ENCODE measurements around the gene VWF. TPM values are rescaled to one million over a fixed set of nuclear protein-coding genes. Genes with fewer than 3 reads are reported as not detected.

The VWF gene
- total RNA-seq, 1 experiment from 2014 or later, result not detected

DNA sequence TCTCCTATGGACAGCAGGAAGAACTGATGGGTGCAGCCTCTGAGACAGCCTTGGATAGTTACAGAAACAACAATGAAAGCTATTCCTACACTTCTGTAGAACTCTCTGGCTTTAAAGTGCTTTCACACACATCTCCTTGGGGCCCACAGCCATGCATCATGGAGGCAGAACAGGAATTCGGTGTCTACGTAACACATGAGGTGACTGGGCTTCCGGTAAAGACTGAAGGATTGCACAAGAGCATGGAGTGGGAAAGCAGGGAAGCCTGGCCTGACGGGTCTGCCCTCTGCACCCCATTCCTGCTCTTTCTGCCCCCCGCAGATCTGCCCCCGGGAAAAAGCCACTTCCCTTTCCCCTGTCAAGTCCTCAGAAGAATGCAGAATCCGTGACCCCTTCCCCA lies 82.6 kb downstream of the VWF start:
- no peaks in the 10 kb centered on the region for H3F3A ChIP-seq (ENCODE audit: low read length, unreplicated experiment)
- no peaks in the 10 kb centered on the region for H3K9me2 ChIP-seq (replicated peaks; ENCODE audit: low read length)
- no peaks in the 10 kb centered on the region for H4K20me1 ChIP-seq (ENCODE audit: low read length)
- no peak for DNase-seq
- intact Hi-C loops (cut with micrococcal nuclease), result no loop called here
- no peak overlapping the region for H3K9ac ChIP-seq (ENCODE audit: low read length)
- no peak overlapping the region for H3K4me2 ChIP-seq (ENCODE audit: low read length)
- no peaks in the 10 kb centered on the region for H3K9me3 ChIP-seq (ENCODE audit: low read length)
- POLR2A ChIA-PET (ENCODE audit: unreplicated experiment), result no interaction called here
- H2AFZ ChIP-seq (ENCODE audit: low read length), result no peak overlapping the region
- no peak overlapping the region for H3K4me3 ChIP-seq (ENCODE audit: low read length)
- TF ChIP-seq EZH2phosphoT487 (IDR thresholded peaks at IDR 0.05; ENCODE audit: borderline replicate concordance, low read length) (no peak), CTCF (conservative IDR thresholded peaks at IDR 0.05; ENCODE audit: low read depth, low read length) (no peak), EZH2 (IDR thresholded peaks at IDR 0.05; ENCODE audit: low read length, unreplicated experiment) (no peak)
- H3K36me3 ChIP-seq (ENCODE audit: low read depth, low read length), result no peaks in the 10 kb centered on the region
- ATAC-seq, result no peak
- CTCF ChIA-PET, result interaction anchor here (0.7 kb wide), 1 partner anchor 103 kb away, joined by 4 read pairs; no protein-coding TSS in a partner anchor
- H3K79me2 ChIP-seq (ENCODE audit: low read length), result no peaks in the 10 kb centered on the region
- H3K4me1 ChIP-seq (ENCODE audit: insufficient read depth, low read length), result peaks cover 9% of the 10 kb centered on the region
- H3K27ac ChIP-seq (ENCODE audit: low read length), result no peak overlapping the region
- no TSS peak for BruUV-seq (replicated peaks)
- H3K27me3 ChIP-seq (ENCODE audit: low read length), result no peaks in the 10 kb centered on the region

GRCh38 chr12:6040815-6041214 lies 83.7 kb downstream of the VWF start:
- no peaks in the 10 kb centered on the region for H3K79me2 ChIP-seq (ENCODE audit: low read length)
- no peak overlapping the region for H3K9ac ChIP-seq (ENCODE audit: low read length)
- peaks cover 9% of the 10 kb centered on the region for H3K4me1 ChIP-seq (ENCODE audit: insufficient read depth, low read length)
- H3K4me2 ChIP-seq (ENCODE audit: low read length), result no peak overlapping the region
- intact Hi-C loops (cut with micrococcal nuclease), result loop anchor here (1.0 kb wide), 2 partner anchors 53 to 75 kb away; no protein-coding TSS in a partner anchor
- no peaks in the 10 kb centered on the region for H4K20me1 ChIP-seq (ENCODE audit: low read length)
- no peak for ATAC-seq
- no peak for DNase-seq
- H2AFZ ChIP-seq (ENCODE audit: low read length), result 0 out of 2 replicates have a peak overlapping the region, but pooled peaks have one; percentile 64
- H3K9me3 ChIP-seq (ENCODE audit: low read length), result no peaks in the 10 kb centered on the region
- H3F3A ChIP-seq (ENCODE audit: low read length, unreplicated experiment), result no peaks in the 10 kb centered on the region
- H3K27ac ChIP-seq (ENCODE audit: low read length), result no peak overlapping the region
- H3K36me3 ChIP-seq (ENCODE audit: low read depth, low read length), result no peaks in the 10 kb centered on the region
- TF ChIP-seq EZH2phosphoT487 (IDR thresholded peaks at IDR 0.05; ENCODE audit: borderline replicate concordance, low read length), result no peak
- TF ChIP-seq EZH2 (IDR thresholded peaks at IDR 0.05; ENCODE audit: low read length, unreplicated experiment), result no peak
- no peak for TF ChIP-seq CTCF (conservative IDR thresholded peaks at IDR 0.05; ENCODE audit: low read depth, low read length)
- POLR2A ChIA-PET (ENCODE audit: unreplicated experiment), result no interaction called here
- no TSS peak for BruUV-seq (replicated peaks)
- CTCF ChIA-PET, result no interaction called here
- H3K27me3 ChIP-seq (ENCODE audit: low read length), result no peaks in the 10 kb centered on the region
- no peaks in the 10 kb centered on the region for H3K9me2 ChIP-seq (replicated peaks; ENCODE audit: low read length)
- H3K4me3 ChIP-seq (ENCODE audit: low read length), result no peak overlapping the region

- Histone ChIP-seq H2AFZ (ENCODE audit: low read length) (peak overlapping the region; percentile 64), H3K4me2 (ENCODE audit: low read length) (0 out of 2 replicates have a peak overlapping the region, but pooled peaks have one; percentile 48), H3K9me3 (ENCODE audit: low read length) (no peaks in the 10 kb centered on the region), H3K36me3 (ENCODE audit: low read depth, low read length) (no peaks in the 10 kb centered on the region), H4K20me1 (ENCODE audit: low read length) (no peaks in the 10 kb centered on the region), H3K79me2 (ENCODE audit: low read length) (no peaks in the 10 kb centered on the region), H3K27ac (ENCODE audit: low read length) (no peak overlapping the region), H3F3A (ENCODE audit: low read length, unreplicated experiment) (no peaks in the 10 kb centered on the region), H3K9me2 (replicated peaks; ENCODE audit: low read length) (no peaks in the 10 kb centered on the region), H3K9ac (ENCODE audit: low read length) (no peak overlapping the region), H3K4me3 (ENCODE audit: low read length) (no peak overlapping the region), H3K4me1 (ENCODE audit: insufficient read depth, low read length) (peaks cover 9% of the 10 kb centered on the region), H3K27me3 (ENCODE audit: low read length) (no peaks in the 10 kb centered on the region)
- BruUV-seq (replicated peaks), result no TSS peak
- DNase-seq (peak; percentile 74), ATAC-seq (peak; percentile 72)
- intact Hi-C loops (cut with micrococcal nuclease), result loop anchor here (1.0 kb wide), 2 partner anchors 52 to 74 kb away; no protein-coding TSS in a partner anchor
- CTCF ChIA-PET, result interaction anchor here (2.5 kb wide), 1 partner anchor 51 kb away, joined by 42 read pairs; no protein-coding TSS in a partner anchor
- POLR2A ChIA-PET (ENCODE audit: unreplicated experiment), result no interaction called here
- no peak for TF ChIP-seq EZH2phosphoT487 (IDR thresholded peaks at IDR 0.05; ENCODE audit: borderline replicate concordance, low read length)
- TF ChIP-seq CTCF (conservative IDR thresholded peaks at IDR 0.05; ENCODE audit: low read depth, low read length), result peak; percentile 85
- TF ChIP-seq EZH2 (IDR thresholded peaks at IDR 0.05; ENCODE audit: low read length, unreplicated experiment), result no peak
Observed at GRCh38 chr12:6039894-6040601, 84.4 kb downstream of the VWF start.

Measured in PC-3 (cell line).